ENCODE data around the gene ATP2A3. TPM values are rescaled to one million over a fixed set of nuclear protein-coding genes. Genes with fewer than 3 reads are reported as not detected.
A peak's percentile ranks its signal among the peaks of the same experiment; 100 is the strongest.

The ATP2A3 gene
- total RNA-seq, 3 donors from 2014 or later: 2.6 to 15.1 (median 9.8) TPM

- intact Hi-C loops (cut with DNase I; ENCODE audit: low total_unique reads): no loop called here
- H3K4me1 ChIP-seq: peaks cover 0 to 16% of the 10 kb centered on the region in 2 donors
Measured at GRCh38 chr17:3884188-3884587, 80.0 kb downstream of the ATP2A3 start.

GRCh38 chr17:3882276-3882675 lies 82.0 kb downstream of the ATP2A3 start:
- Histone ChIP-seq H3K4me1 (peaks cover 0 to 3% of the 10 kb centered on the region in 2 donors), H3K27ac (no peak overlapping the region), H3K27me3 (no peaks in the 10 kb centered on the region), H3K9me3 (no peaks in the 10 kb centered on the region), H3K4me3 (no peak overlapping the region), H3K36me3 (no peaks in the 10 kb centered on the region)
- no peak for TF ChIP-seq POLR2A (IDR thresholded peaks at IDR 0.05)
- TF ChIP-seq POLR2AphosphoS5 (IDR thresholded peaks at IDR 0.05): no peak
- TF ChIP-seq CTCF (IDR thresholded peaks at IDR 0.05): no peak
- intact Hi-C loops (cut with DNase I; ENCODE audit: low total_unique reads): no loop called here
- no peak for DNase-seq (ENCODE audit: low spot score in 2 of 2)

More at GRCh38 chr17:3884188-3884587, 80.0 kb downstream of the ATP2A3 start:
- DNase-seq (ENCODE audit: low spot score in 2 of 2): no peak
- H3K4me3 ChIP-seq: no peak overlapping the region
- H3K27me3 ChIP-seq: no peaks in the 10 kb centered on the region
- no peaks in the 10 kb centered on the region for H3K9me3 ChIP-seq
- no peak overlapping the region for H3K27ac ChIP-seq
- no peaks in the 10 kb centered on the region for H3K36me3 ChIP-seq
- TF ChIP-seq POLR2AphosphoS5 (IDR thresholded peaks at IDR 0.05): no peak
- TF ChIP-seq CTCF (IDR thresholded peaks at IDR 0.05): no peak
- TF ChIP-seq POLR2A (IDR thresholded peaks at IDR 0.05): no peak

GRCh38 chr17:3880983-3881382 lies 83.3 kb downstream of the ATP2A3 start:
- Histone ChIP-seq H3K4me3 (no peak overlapping the region), H3K36me3 (no peaks in the 10 kb centered on the region), H3K9me3 (no peaks in the 10 kb centered on the region), H3K27ac (no peak overlapping the region), H3K4me1 (no peaks in the 10 kb centered on the region), H3K27me3 (no peaks in the 10 kb centered on the region)
- no peak for DNase-seq (ENCODE audit: low spot score in 2 of 2)
- no peak for TF ChIP-seq CTCF (IDR thresholded peaks at IDR 0.05)
- no peak for TF ChIP-seq POLR2A (IDR thresholded peaks at IDR 0.05)
- TF ChIP-seq POLR2AphosphoS5 (IDR thresholded peaks at IDR 0.05): no peak
- intact Hi-C loops (cut with DNase I; ENCODE audit: low total_unique reads): no loop called here

- peak overlapping the region in 1 of 2 donors; percentile 19 for H3K27ac ChIP-seq
Measured at GRCh38 chr17:3879591-3880417, 84.4 kb downstream of the ATP2A3 start.

More at GRCh38 chr17:3879591-3880417, 84.4 kb downstream of the ATP2A3 start:
- no peak for DNase-seq (ENCODE audit: low spot score in 2 of 2)
- Histone ChIP-seq H3K4me3 (no peak overlapping the region), H3K9me3 (no peaks in the 10 kb centered on the region), H3K27me3 (no peaks in the 10 kb centered on the region), H3K36me3 (no peaks in the 10 kb centered on the region), H3K4me1 (no peaks in the 10 kb centered on the region)
- intact Hi-C loops (cut with DNase I; ENCODE audit: low total_unique reads): no loop called here
- TF ChIP-seq POLR2A (IDR thresholded peaks at IDR 0.05) (no peak), POLR2AphosphoS5 (IDR thresholded peaks at IDR 0.05) (no peak), CTCF (IDR thresholded peaks at IDR 0.05) (no peak)

Data from breast epithelium (tissue), 4 donors.